Ovary (tissue), 3 donors: ENCODE data around the gene ALG5.

Source experiments
- POLR2A ChIP-seq: fragments of 450-650 bp; IDR thresholded peaks from one replicate; pipeline ENCODE4 v1.6.1; 2017; ENCODE audit warnings: antibody characterized with exemption, mild to moderate bottlenecking, moderate library complexity
- TF ChIP-seq, protein P1 (sequence below), 3 donors: fragments of 450-650 bp in 2 of 3; fragments of 200-600 bp in 1 of 3; IDR thresholded peaks; one replicate each; pipeline versions ENCODE4 v1.5.1 to v1.8.0; 2016 to 2022; ENCODE audit warnings: antibody characterized with exemption in 3 of 3, mild to moderate bottlenecking in 1 of 3
- donor health status: DM: no; HTN: no; CAD: no.

GRCh38 chr13:36918246-36919131 lies 80.7 kb downstream of the ALG5 start:
- TF ChIP-seq POLR2A: no peak
- TF ChIP-seq, protein P1, sequence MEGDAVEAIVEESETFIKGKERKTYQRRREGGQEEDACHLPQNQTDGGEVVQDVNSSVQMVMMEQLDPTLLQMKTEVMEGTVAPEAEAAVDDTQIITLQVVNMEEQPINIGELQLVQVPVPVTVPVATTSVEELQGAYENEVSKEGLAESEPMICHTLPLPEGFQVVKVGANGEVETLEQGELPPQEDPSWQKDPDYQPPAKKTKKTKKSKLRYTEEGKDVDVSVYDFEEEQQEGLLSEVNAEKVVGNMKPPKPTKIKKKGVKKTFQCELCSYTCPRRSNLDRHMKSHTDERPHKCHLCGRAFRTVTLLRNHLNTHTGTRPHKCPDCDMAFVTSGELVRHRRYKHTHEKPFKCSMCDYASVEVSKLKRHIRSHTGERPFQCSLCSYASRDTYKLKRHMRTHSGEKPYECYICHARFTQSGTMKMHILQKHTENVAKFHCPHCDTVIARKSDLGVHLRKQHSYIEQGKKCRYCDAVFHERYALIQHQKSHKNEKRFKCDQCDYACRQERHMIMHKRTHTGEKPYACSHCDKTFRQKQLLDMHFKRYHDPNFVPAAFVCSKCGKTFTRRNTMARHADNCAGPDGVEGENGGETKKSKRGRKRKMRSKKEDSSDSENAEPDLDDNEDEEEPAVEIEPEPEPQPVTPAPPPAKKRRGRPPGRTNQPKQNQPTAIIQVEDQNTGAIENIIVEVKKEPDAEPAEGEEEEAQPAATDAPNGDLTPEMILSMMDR (IDR thresholded peaks at IDR 0.05): no peak
